ENCODE data around the gene MAP7D3. TPM values are rescaled to one million over a fixed set of nuclear protein-coding genes. Genes with fewer than 3 reads are reported as not detected.
"Not testable (repeated sequence)": the region's sequence is repeated elsewhere in the genome, so short reads cannot be mapped to it uniquely, and the experiment has no call there.

MAP7D3 gene
- total RNA-seq, 2 experiments from 2014 or later = 16.8 to 22.7 TPM

GRCh38 chrX:136176399-136176825 lies 74.8 kb downstream of the MAP7D3 start:
- ChIA-PET CTCF (no interaction called here), POLR2A (no interaction called here)
- ATAC-seq (no peak), DNase-seq (no peak)
- Mint-ChIP-seq H3K4me1 (no peaks in the 10 kb centered on the region), H3K36me3 (ENCODE audit: low read depth) (no peaks in the 10 kb centered on the region), H3K4me3 (no peak overlapping the region), H3K9me3 (ENCODE audit: low read depth) (no peaks in the 10 kb centered on the region), H3K27ac (no peak overlapping the region), H3K27me3 (no peaks in the 10 kb centered on the region)
- intact Hi-C loops (cut with DNase I, micrococcal nuclease) = no loop called here

GRCh38 chrX:136171420-136171819 lies 79.8 kb downstream of the MAP7D3 start:
- Mint-ChIP-seq H3K9me3 (ENCODE audit: low read depth) (no peaks in the 10 kb centered on the region), H3K27me3 (no peaks in the 10 kb centered on the region), H3K27ac (no peak overlapping the region), H3K4me1 (no peaks in the 10 kb centered on the region), H3K4me3 (no peak overlapping the region), H3K36me3 (ENCODE audit: low read depth) (no peaks in the 10 kb centered on the region)
- POLR2A ChIA-PET = no interaction called here
- CTCF ChIA-PET = interaction anchor here (0.6 to 1.2 kb wide), 2 partner anchors 8 to 63 kb away, joined by 3 read pairs; no protein-coding TSS in a partner anchor
- ATAC-seq (no peak), DNase-seq (no peak)
- intact Hi-C loops (cut with DNase I, micrococcal nuclease) = no loop called here

- ChIA-PET CTCF (interaction anchor here (1.0 to 1.2 kb wide), 2 partner anchors 7 to 105 kb away, joined by 3 to 4 read pairs; no protein-coding TSS in a partner anchor), POLR2A (no interaction called here)
- no peaks in the 10 kb centered on the region for H3K4me1 Mint-ChIP-seq
Measured at GRCh38 chrX:136170139-136170800, 80.9 kb downstream of the MAP7D3 start.

GRCh38 chrX:136168929-136169735 lies 82.1 kb downstream of the MAP7D3 start:
- H3K36me3 Mint-ChIP-seq (ENCODE audit: low read depth) = no peaks in the 10 kb centered on the region
- intact Hi-C loops (cut with DNase I, micrococcal nuclease) = no loop called here
- ATAC-seq (no peak), DNase-seq (no peak)
- no peaks in the 10 kb centered on the region for H3K4me1 Mint-ChIP-seq
- no peaks in the 10 kb centered on the region for H3K27me3 Mint-ChIP-seq
- POLR2A ChIA-PET = no interaction called here
- no peak overlapping the region for H3K4me3 Mint-ChIP-seq
- H3K9me3 Mint-ChIP-seq (ENCODE audit: low read depth) = no peaks in the 10 kb centered on the region
- CTCF ChIA-PET = interaction anchor here (0.6 to 1.0 kb wide), 3 partner anchors 24 to 178 kb away, joined by 3 to 7 read pairs (median 4); no protein-coding TSS in a partner anchor
- H3K27ac Mint-ChIP-seq = no peak overlapping the region

More at GRCh38 chrX:136170139-136170800, 80.9 kb downstream of the MAP7D3 start:
- Mint-ChIP-seq H3K27ac (no peak overlapping the region), H3K4me3 (no peak overlapping the region), H3K36me3 (ENCODE audit: low read depth) (no peaks in the 10 kb centered on the region), H3K27me3 (no peaks in the 10 kb centered on the region), H3K9me3 (ENCODE audit: low read depth) (no peaks in the 10 kb centered on the region)
- ATAC-seq (no peak), DNase-seq (no peak)
- intact Hi-C loops (cut with DNase I, micrococcal nuclease) = no loop called here

GRCh38 chrX:136167989-136168388 lies 83.2 kb downstream of the MAP7D3 start:
- H3K4me1 Mint-ChIP-seq; H3K36me3 Mint-ChIP-seq (ENCODE audit: low read depth); H3K27ac Mint-ChIP-seq; intact Hi-C loops (cut with DNase I, micrococcal nuclease); POLR2A ChIA-PET; H3K27me3 Mint-ChIP-seq; H3K4me3 Mint-ChIP-seq; CTCF ChIA-PET; ATAC-seq; H3K9me3 Mint-ChIP-seq (ENCODE audit: low read depth); DNase-seq: not testable (repeated sequence)

- H3K9me3 Mint-ChIP-seq (ENCODE audit: low read depth) = no peaks in the 10 kb centered on the region
- ChIA-PET POLR2A (no interaction called here), CTCF (interaction anchor here (0.8 kb wide), 1 partner anchor 138 kb away, joined by 3 read pairs; no protein-coding TSS in a partner anchor)
- no peak overlapping the region for H3K4me3 Mint-ChIP-seq
- H3K4me1 Mint-ChIP-seq = no peaks in the 10 kb centered on the region
- H3K27ac Mint-ChIP-seq = no peak overlapping the region
- no peaks in the 10 kb centered on the region for H3K36me3 Mint-ChIP-seq (ENCODE audit: low read depth)
- ATAC-seq (no peak), DNase-seq (no peak)
- H3K27me3 Mint-ChIP-seq = no peaks in the 10 kb centered on the region
- intact Hi-C loops (cut with DNase I, micrococcal nuclease) = no loop called here
Measured at GRCh38 chrX:136166221-136166855, 84.9 kb downstream of the MAP7D3 start.

GRCh38 chrX:136165406-136165805 lies 85.8 kb downstream of the MAP7D3 start:
- ATAC-seq = no peak
- no peak overlapping the region for H3K4me3 Mint-ChIP-seq

GRCh38 chrX:136163689-136164088 lies 87.5 kb downstream of the MAP7D3 start:
- ChIA-PET POLR2A (no interaction called here), CTCF (interaction anchor here (0.8 to 3.6 kb wide), 11 partner anchors 12 to 179 kb away, joined by 3 to 63 read pairs (median 3); partner anchors contain the start of gene SLC9A6)
- Mint-ChIP-seq H3K4me3 (no peak overlapping the region), H3K27ac (no peak overlapping the region), H3K27me3 (no peaks in the 10 kb centered on the region), H3K36me3 (ENCODE audit: low read depth) (no peaks in the 10 kb centered on the region), H3K9me3 (ENCODE audit: low read depth) (no peaks in the 10 kb centered on the region), H3K4me1 (no peaks in the 10 kb centered on the region)
- ATAC-seq (no peak), DNase-seq (no peak)
- intact Hi-C loops (cut with DNase I, micrococcal nuclease) = loop anchor here (1.0 to 2.0 kb wide), 3 partner anchors 105 to 135 kb away; no protein-coding TSS in a partner anchor

More at GRCh38 chrX:136165406-136165805, 85.8 kb downstream of the MAP7D3 start:
- POLR2A ChIA-PET = no interaction called here
- no peaks in the 10 kb centered on the region for H3K27me3 Mint-ChIP-seq
- H3K4me1 Mint-ChIP-seq = no peaks in the 10 kb centered on the region
- no peak for DNase-seq
- intact Hi-C loops (cut with DNase I, micrococcal nuclease) = no loop called here
- CTCF ChIA-PET = interaction anchor here (0.7 to 1.0 kb wide), 3 partner anchors 20 to 137 kb away, joined by 3 read pairs; no protein-coding TSS in a partner anchor
- H3K27ac Mint-ChIP-seq = no peak overlapping the region
- H3K36me3 Mint-ChIP-seq (ENCODE audit: low read depth) = no peaks in the 10 kb centered on the region
- H3K9me3 Mint-ChIP-seq (ENCODE audit: low read depth) = no peaks in the 10 kb centered on the region

Other genes with a start within 250 kb of the MAP7D3 start
- 10 to 100 TPM; 19.3 to 19.8 TPM for gene FHL1, start 103.9 kb downstream of the MAP7D3 start, total RNA-seq
- gene ADGRG4, start 49.6 kb upstream of the MAP7D3 start, total RNA-seq = not detected
- not detected for gene BRS3, start 236.5 kb upstream of the MAP7D3 start, total RNA-seq
- gene HTATSF1, start 246.2 kb upstream of the MAP7D3 start, total RNA-seq = 10 to 100 TPM; 34.8 to 42.3 TPM

Data from activated CD4-positive, alpha-beta T cell treated with anti-CD3 and anti-CD28 coated beads for 36 hours (primary cell).